Neural progenitor cell (in vitro differentiated cells): ENCODE data around the gene NFIX. TPM values are rescaled to one million over a fixed set of nuclear protein-coding genes. Genes with fewer than 3 reads are reported as not detected.

Experiments used
- DNase-seq: peaks from one replicate; pipeline ENCODE4 v3.0.0-alpha.2; 2016; ENCODE audit warnings: low spot score
- H2AFZ ChIP-seq: fragments of 200-600 bp; sonication (generic); replicated peaks from 2 replicates; pipeline ENCODE4 v1.6.1; 2016; ENCODE audit warnings: antibody characterized with exemption
- H3F3A ChIP-seq: fragments of 200-600 bp; sonication (generic); 2 replicates; pipeline ENCODE4 v1.6.1; 2016; ENCODE audit warnings: antibody characterized with exemption, low read depth
- H3K27ac ChIP-seq: fragments of 200-600 bp; sonication (generic); 2 replicates; pipeline ENCODE4 v1.5.1; 2016; ENCODE audit warnings: mild to moderate bottlenecking
- H3K27me3 ChIP-seq: fragments of 200-600 bp; sonication (generic); 2 replicates; pipeline ENCODE4 v1.6.1; 2016; ENCODE audit warnings: mild to moderate bottlenecking, moderate library complexity
- H3K36me3 ChIP-seq: fragments of 200-600 bp; sonication (generic); 2 replicates; pipeline ENCODE4 v1.5.1; 2016
- H3K4me1 ChIP-seq: fragments of 200-600 bp; sonication (generic); 2 replicates; pipeline ENCODE4 v1.6.1; 2016; ENCODE audit warnings: mixed run types
- H3K4me2 ChIP-seq: fragments of 200-600 bp; sonication (generic); 2 replicates; pipeline ENCODE4 v1.6.1; 2016
- H3K4me3 ChIP-seq: fragments of 200-600 bp; sonication (generic); 2 replicates; pipeline ENCODE4 v1.5.1; 2016
- H3K79me2 ChIP-seq: fragments of 200-600 bp; sonication (generic); 2 replicates; pipeline ENCODE4 v1.6.1; 2016; ENCODE audit warnings: low read depth
- H3K9ac ChIP-seq: fragments of 200-600 bp; sonication (generic); 2 replicates; pipeline ENCODE4 v1.6.1; 2016
- H3K9me3 ChIP-seq: fragments of 200-600 bp; sonication (generic); 2 replicates; pipeline ENCODE4 v1.5.1; 2016; ENCODE audit warnings: low read depth
- H4K20me1 ChIP-seq: fragments of 200-600 bp; sonication (generic); 2 replicates; pipeline ENCODE4 v1.6.1; 2016; ENCODE audit warnings: low read depth
- H3K27ac Mint-ChIP-seq: 3 replicates; pipeline ENCODE4 v1.8.0; 2021; ENCODE audit warnings: mixed read lengths
- H3K27me3 Mint-ChIP-seq: 2 replicates; pipeline ENCODE4 v1.8.0; 2022; ENCODE audit warnings: low read depth, mild to moderate bottlenecking, inconsistent platforms, moderate library complexity, mixed read lengths; ENCODE audit not compliant: insufficient read depth
- H3K36me3 Mint-ChIP-seq: 3 replicates; pipeline ENCODE4 v1.8.0; 2021; ENCODE audit warnings: mixed read lengths
- H3K4me1 Mint-ChIP-seq: 3 replicates; pipeline ENCODE4 v1.8.0; 2021; ENCODE audit warnings: mixed read lengths
- H3K4me3 Mint-ChIP-seq: 3 replicates; pipeline ENCODE4 v1.8.0; 2021; ENCODE audit warnings: mild to moderate bottlenecking, moderate library complexity, mixed read lengths
- H3K9me3 Mint-ChIP-seq: 3 replicates; pipeline ENCODE4 v1.8.0; 2020; ENCODE audit warnings: mixed read lengths
- CTCF ChIP-seq: fragments of 200-600 bp; sonication (generic); IDR thresholded peaks from 2 replicates; pipeline ENCODE4 v1.5.1; 2017; ENCODE audit warnings: antibody characterized with exemption, mild to moderate bottlenecking
- EZH2 ChIP-seq: fragments of 200-600 bp; sonication (generic); IDR thresholded peaks from 2 replicates; pipeline ENCODE4 v1.6.1; 2017; ENCODE audit warnings: antibody characterized with exemption, mild to moderate bottlenecking, moderate library complexity
- EZH2phosphoT487 ChIP-seq: fragments of 200-600 bp; sonication (generic); IDR thresholded peaks from 2 replicates; pipeline ENCODE4 v1.6.1; 2017; ENCODE audit warnings: antibody characterized with exemption
- total RNA-seq: library from RNA; depleted of rRNA; stranded (reverse); fragments of >200 nt; gene quantifications from 2 replicates; pipeline ENCODE4 v1.2.3, GENCODE V29; 2015; ENCODE audit warnings: low replicate concordance

NFIX gene
- total RNA-seq, 1 donor from 2014 or later: 0.06 TPM

GRCh38 chr19:13033819-13034611 lies 38.7 kb downstream of the NFIX start:
- H3K4me1 ChIP-seq: peaks cover 15% of the 10 kb centered on the region
- no peak overlapping the region for H3K27ac Mint-ChIP-seq
- H2AFZ ChIP-seq: no peak overlapping the region
- H3K27me3 ChIP-seq: peaks cover 100% of the 10 kb centered on the region
- no peak overlapping the region for H3K4me2 ChIP-seq
- H3K9me3 ChIP-seq: no peaks in the 10 kb centered on the region
- peaks cover 31% of the 10 kb centered on the region for H3K4me1 Mint-ChIP-seq
- H3K36me3 ChIP-seq: no peaks in the 10 kb centered on the region
- H3F3A ChIP-seq: no peaks in the 10 kb centered on the region
- no peak overlapping the region for H3K4me3 ChIP-seq
- peaks cover 20% of the 10 kb centered on the region for H4K20me1 ChIP-seq
- H3K36me3 Mint-ChIP-seq: no peaks in the 10 kb centered on the region
- no peaks in the 10 kb centered on the region for H3K79me2 ChIP-seq
- H3K27me3 Mint-ChIP-seq: peaks cover 84% of the 10 kb centered on the region
- TF ChIP-seq CTCF: peak; percentile 74
- TF ChIP-seq EZH2phosphoT487: no peak
- no peak for TF ChIP-seq EZH2
- H3K9me3 Mint-ChIP-seq: peaks cover 5% of the 10 kb centered on the region
- peak; percentile 69 for DNase-seq
- H3K4me3 Mint-ChIP-seq: peak overlapping the region; percentile 70
- H3K27ac ChIP-seq: no peak overlapping the region
- H3K9ac ChIP-seq: no peak overlapping the region

GRCh38 chr19:13034636-13035035 lies 39.4 kb downstream of the NFIX start:
- H2AFZ ChIP-seq: no peak overlapping the region
- no peak overlapping the region for H3K4me2 ChIP-seq
- H3K27ac Mint-ChIP-seq: no peak overlapping the region
- peaks cover 15% of the 10 kb centered on the region for H3K4me1 ChIP-seq
- H3K9ac ChIP-seq: no peak overlapping the region
- no peak overlapping the region for H3K27ac ChIP-seq
- H3K4me1 Mint-ChIP-seq: peaks cover 31% of the 10 kb centered on the region
- H3K9me3 ChIP-seq: no peaks in the 10 kb centered on the region
- no peaks in the 10 kb centered on the region for H3K36me3 Mint-ChIP-seq
- H3K4me3 Mint-ChIP-seq: peak overlapping the region; percentile 70
- H3K4me3 ChIP-seq: no peak overlapping the region
- TF ChIP-seq EZH2: no peak
- TF ChIP-seq EZH2phosphoT487: no peak
- no peak for TF ChIP-seq CTCF
- H3K79me2 ChIP-seq: no peaks in the 10 kb centered on the region
- H3K27me3 Mint-ChIP-seq: peaks cover 82% of the 10 kb centered on the region
- peaks cover 5% of the 10 kb centered on the region for H3K9me3 Mint-ChIP-seq
- no peak for DNase-seq
- H4K20me1 ChIP-seq: peaks cover 16% of the 10 kb centered on the region
- no peaks in the 10 kb centered on the region for H3F3A ChIP-seq
- H3K27me3 ChIP-seq: peaks cover 100% of the 10 kb centered on the region
- no peaks in the 10 kb centered on the region for H3K36me3 ChIP-seq

GRCh38 chr19:13035820-13036365 lies 40.6 kb downstream of the NFIX start:
- peaks cover 5% of the 10 kb centered on the region for H3K9me3 Mint-ChIP-seq
- peaks cover 31% of the 10 kb centered on the region for H3K4me1 Mint-ChIP-seq
- Histone ChIP-seq H3K9ac (no peak overlapping the region), H3K9me3 (no peaks in the 10 kb centered on the region), H3K4me3 (no peak overlapping the region), H3K27me3 (peaks cover 100% of the 10 kb centered on the region), H3F3A (no peaks in the 10 kb centered on the region), H3K79me2 (no peaks in the 10 kb centered on the region), H3K4me2 (no peak overlapping the region), H3K27ac (no peak overlapping the region), H3K36me3 (no peaks in the 10 kb centered on the region), H3K4me1 (peaks cover 15% of the 10 kb centered on the region), H4K20me1 (peaks cover 10% of the 10 kb centered on the region), H2AFZ (no peak overlapping the region)
- no peak for DNase-seq
- H3K27me3 Mint-ChIP-seq: peaks cover 82% of the 10 kb centered on the region
- TF ChIP-seq CTCF (no peak), EZH2 (peak; percentile 46), EZH2phosphoT487 (no peak)
- H3K27ac Mint-ChIP-seq: no peak overlapping the region
- peak overlapping the region; percentile 13 for H3K4me3 Mint-ChIP-seq
- H3K36me3 Mint-ChIP-seq: no peaks in the 10 kb centered on the region
